ENCODE results near the gene RAB17. TPM values are rescaled to one million over a fixed set of nuclear protein-coding genes. Genes with fewer than 3 reads are reported as not detected.

RAB17 gene
- total RNA-seq, 3 donors from 2014 or later: 39.7 to 43.9 TPM; not detected in 1

DNA sequence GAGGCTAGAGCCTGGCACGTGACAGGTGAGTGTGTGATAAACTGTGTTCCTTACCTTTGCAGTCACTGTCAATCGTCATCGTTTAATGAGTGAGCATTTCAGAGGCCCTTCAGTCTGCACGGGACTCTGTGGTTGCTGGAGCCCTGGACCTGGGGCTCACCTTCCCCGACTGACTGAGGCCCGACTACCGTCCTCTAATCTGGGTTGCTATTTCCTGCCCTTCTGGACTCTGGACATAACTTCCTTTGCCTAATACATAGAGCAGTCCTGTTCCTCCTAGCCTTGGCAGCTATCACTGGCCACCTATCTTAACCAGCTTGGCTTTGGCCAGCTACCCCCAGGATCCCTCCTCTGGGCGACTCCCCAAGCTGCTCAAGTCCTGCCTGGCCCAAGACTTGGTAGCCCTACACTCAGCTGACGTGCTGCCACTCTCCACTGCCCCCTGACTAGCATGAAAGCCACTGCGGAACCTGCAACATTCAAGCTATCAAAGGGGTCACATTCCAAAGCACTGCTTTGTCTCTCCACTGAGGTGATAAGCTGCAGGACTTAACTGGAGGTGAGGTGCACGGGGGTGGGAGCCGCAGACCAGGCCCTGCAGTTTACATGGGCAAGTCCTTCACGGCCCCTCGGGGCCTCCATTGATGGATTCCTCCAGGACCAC, 11.1 kb upstream of the RAB17 start:
- no peaks in the 10 kb centered on the region for H3K4me1 ChIP-seq
- no peak for TF ChIP-seq POLR2A (IDR thresholded peaks at IDR 0.05)
- no peak for TF ChIP-seq CTCF (IDR thresholded peaks at IDR 0.05)
- TF ChIP-seq POLR2AphosphoS5 (IDR thresholded peaks at IDR 0.05): no peak

DNA sequence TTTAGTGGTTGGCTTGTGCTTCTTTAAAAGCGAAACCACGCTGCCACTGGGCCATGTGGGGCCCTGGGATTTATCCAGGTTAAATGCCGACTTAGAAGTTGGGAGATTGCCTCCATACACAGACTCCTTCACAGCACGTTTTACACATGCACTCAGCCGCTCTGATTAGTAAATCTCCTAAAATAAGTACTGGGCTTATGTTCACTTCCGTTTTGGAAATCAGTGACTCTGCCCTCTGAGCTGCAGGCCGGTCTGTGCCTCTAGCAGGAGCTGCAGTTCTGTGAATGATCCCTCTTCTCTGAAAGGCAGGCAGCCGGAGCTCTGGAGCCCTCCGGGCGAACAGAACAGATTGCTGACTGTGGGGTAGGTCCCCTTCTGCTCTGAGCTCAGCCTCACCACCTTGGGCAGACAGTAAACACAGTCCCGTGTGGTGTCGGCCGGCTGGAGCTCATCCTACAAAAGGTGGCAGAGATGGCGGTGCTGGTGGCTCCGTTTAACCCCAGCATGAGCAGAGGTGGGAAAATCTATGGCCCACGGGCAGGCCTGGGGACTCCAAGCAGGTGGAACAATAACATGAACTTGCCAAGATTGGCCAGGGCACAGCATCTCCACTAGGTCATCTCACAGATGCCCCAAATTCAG, 9.8 kb upstream of the RAB17 start:
- Histone ChIP-seq H3K27me3 (no peaks in the 10 kb centered on the region), H3K4me3 (peak overlapping the region; percentile 15 to 55 (median 27)), H3K4me1 (no peaks in the 10 kb centered on the region), H3K27ac (peak overlapping the region; percentile 29 to 90), H3K36me3 (no peaks in the 10 kb centered on the region), H3K9me3 (no peaks in the 10 kb centered on the region)
- intact Hi-C loops (cut with DNase I; ENCODE audit: low total_unique reads): no loop called here
- no peak for DNase-seq (ENCODE audit: low spot score in 2 of 2)
- TF ChIP-seq CTCF (IDR thresholded peaks at IDR 0.05) (no peak), POLR2A (IDR thresholded peaks at IDR 0.05) (no peak), POLR2AphosphoS5 (IDR thresholded peaks at IDR 0.05) (no peak)

More for the DNA sequence above, 11.1 kb upstream of the RAB17 start:
- Histone ChIP-seq H3K27ac (peak overlapping the region in 1 of 2 donors; percentile 90), H3K36me3 (no peaks in the 10 kb centered on the region), H3K4me3 (no peak overlapping the region), H3K27me3 (no peaks in the 10 kb centered on the region), H3K9me3 (no peaks in the 10 kb centered on the region)
- intact Hi-C loops (cut with DNase I; ENCODE audit: low total_unique reads): no loop called here
- DNase-seq (ENCODE audit: low spot score in 2 of 2): no peak

GRCh38 chr2:237599465-237600110, 9.1 kb upstream of the RAB17 start:
- peak overlapping the region; percentile 15 to 55 (median 27) for H3K4me3 ChIP-seq
- peaks cover 0 to 7% of the 10 kb centered on the region in 2 donors for H3K4me1 ChIP-seq
- H3K36me3 ChIP-seq: no peaks in the 10 kb centered on the region
- TF ChIP-seq POLR2A (IDR thresholded peaks at IDR 0.05) (no peak), POLR2AphosphoS5 (IDR thresholded peaks at IDR 0.05) (no peak), CTCF (IDR thresholded peaks at IDR 0.05) (no peak)
- DNase-seq (ENCODE audit: low spot score in 2 of 2): no peak
- intact Hi-C loops (cut with DNase I; ENCODE audit: low total_unique reads): no loop called here
- no peaks in the 10 kb centered on the region for H3K9me3 ChIP-seq
- no peaks in the 10 kb centered on the region for H3K27me3 ChIP-seq
- peak overlapping the region; percentile 29 to 90 for H3K27ac ChIP-seq

- no peaks in the 10 kb centered on the region for H3K27me3 ChIP-seq
- H3K27ac ChIP-seq: no peak overlapping the region
- peaks cover 0 to 8% of the 10 kb centered on the region in 2 donors for H3K4me1 ChIP-seq
- intact Hi-C loops (cut with DNase I; ENCODE audit: low total_unique reads): no loop called here
- no peak overlapping the region for H3K4me3 ChIP-seq
- DNase-seq (ENCODE audit: low spot score in 2 of 2): no peak
- no peak for TF ChIP-seq POLR2A (IDR thresholded peaks at IDR 0.05)
- TF ChIP-seq CTCF (IDR thresholded peaks at IDR 0.05): no peak
- TF ChIP-seq POLR2AphosphoS5 (IDR thresholded peaks at IDR 0.05): no peak
- no peaks in the 10 kb centered on the region for H3K9me3 ChIP-seq
- no peaks in the 10 kb centered on the region for H3K36me3 ChIP-seq
These were observed 8.1 kb upstream of the RAB17 start for GRCh38 chr2:237598468-237599208.
